HCT116 (cell line): ENCODE data around the gene UBXN2A. TPM values are rescaled to one million over a fixed set of nuclear protein-coding genes. Genes with fewer than 3 reads are reported as not detected.
A peak's percentile ranks its signal among the peaks of the same experiment; 100 is the strongest.
"Not testable (repeated sequence)": the region's sequence is repeated elsewhere in the genome, so short reads cannot be mapped to it uniquely, and the experiment has no call there.

Experiments
- ATAC-seq: fragments of 200-7000 bp; cut with Tn5 transposase; 2 replicates; pipeline ENCODE4 v1.9.1; 2020; ENCODE audit warnings: mild to moderate bottlenecking, moderate library complexity
- BruUV-seq: library from RNA; stranded (reverse); fragments of 400-500 nt; replicated peaks from 2 replicates; lab custom pipeline; 2021; lab: Mats Ljungman, UMichigan
- CTCF ChIA-PET: fragments of 300-600 bp; sonication (Branson Sonifier 250); formaldehyde crosslinking; loops from one replicate; lab custom pipeline; 2021; ENCODE audit warnings: antibody characterized with exemption; lab: Charles Lee
- POLR2A ChIA-PET: fragments of 300-600, 350-600 bp; sonication (Branson Sonifier 250); formaldehyde crosslinking; loops from one replicate; lab custom pipeline; 2021; ENCODE audit warnings: antibody characterized with exemption; lab: Charles Lee
- RAD21 ChIA-PET, 2 experiments: fragments of 300-600 bp; sonication (Branson Sonifier 250); formaldehyde crosslinking; loops; one replicate each; lab custom pipeline; 2023; ENCODE audit warnings: low total read pairs in 2 of 2; ENCODE audit not compliant: uncharacterized antibody in 2 of 2, unreplicated experiment in 2 of 2, low non-redundant PET in 1 of 2; lab: Charles Lee
- DNase-seq: peaks from one replicate; pipeline ENCODE4 v3.0.0-alpha.2; 2010; ENCODE audit warnings: low read depth, low spot score
- H2AFZ ChIP-seq: fragments of 200-600 bp; shearing (Covaris generic), sonication (generic); 2 replicates; pipeline ENCODE4 v1.6.1; 2017; ENCODE audit warnings: low read depth, mixed run types, mixed read lengths, antibody characterized with exemption, low read length; ENCODE audit not compliant: poor library complexity, severe bottlenecking
- H3K27ac ChIP-seq: 2 replicates; pipeline ENCODE4 v1.5.1; 2012; ENCODE audit warnings: low read depth, low read length
- H3K27me3 ChIP-seq: fragments of 200-600 bp; sonication (generic); 2 replicates; pipeline ENCODE4 v1.6.1; 2016; ENCODE audit warnings: mixed run types, low read length, mixed read lengths; ENCODE audit not compliant: insufficient read depth
- H3K36me3 ChIP-seq, 2 experiments: fragments of 200-500 bp in 1 of 2; fragments of 200-600 bp in 1 of 2; sonication (Bioruptor generic) in 1 of 2; sonication (generic) in 1 of 2; 2 replicates each; pipeline versions ENCODE4 v1.5.1 to v1.6.1; 2014 to 2016; ENCODE audit warnings: low read length in 2 of 2, inconsistent platforms in 1 of 2, mixed read lengths in 1 of 2, mixed run types in 1 of 2; ENCODE audit not compliant: insufficient read depth in 2 of 2, control insufficient read depth in 1 of 2
- H3K4me1 ChIP-seq, 2 experiments: fragments of 200-600 bp in 1 of 2; sonication (generic) in 1 of 2; 2 replicates each; pipeline versions ENCODE4 v1.5.1 to v1.6.1; 2012 to 2017; ENCODE audit warnings: low read length in 2 of 2, inconsistent platforms in 1 of 2, mild to moderate bottlenecking in 1 of 2, mixed read lengths in 1 of 2, mixed run types in 1 of 2, moderate library complexity in 1 of 2; ENCODE audit not compliant: insufficient read depth in 2 of 2, control insufficient read depth in 1 of 2
- H3K4me2 ChIP-seq: fragments of 200-600 bp; sonication (generic); 2 replicates; pipeline ENCODE4 v1.6.1; 2017; ENCODE audit warnings: mixed run types, low read length, mixed read lengths
- H3K4me3 ChIP-seq, 2 experiments: fragments of 200-600 bp in 1 of 2; sonication (generic) in 1 of 2; replicated peaks in 1 of 2; 2 replicates each; pipeline ENCODE4 v1.5.1; 2011 to 2016; ENCODE audit warnings: low read length in 2 of 2, control low read depth in 1 of 2, low read depth in 1 of 2, mild to moderate bottlenecking in 1 of 2, mixed read lengths in 1 of 2, mixed run types in 1 of 2
- H3K79me2 ChIP-seq: fragments of 200-600 bp; sonication (generic); 2 replicates; pipeline ENCODE4 v1.6.1; 2017; ENCODE audit warnings: mild to moderate bottlenecking, mixed run types, low read length, moderate library complexity, mixed read lengths; ENCODE audit not compliant: insufficient read depth
- H3K9ac ChIP-seq: fragments of 200-600 bp; sonication (generic); 2 replicates; pipeline ENCODE4 v1.6.1; 2016; ENCODE audit warnings: low read length, mixed read lengths
- H3K9me2 ChIP-seq: fragments of 200-600 bp; sonication (generic), shearing (Covaris generic); 2 replicates; pipeline ENCODE4 v1.6.1; 2017; ENCODE audit warnings: mixed run types, mild to moderate bottlenecking, moderate library complexity; ENCODE audit not compliant: insufficient read depth
- H3K9me3 ChIP-seq, 2 experiments: fragments of 200-500 bp in 1 of 2; fragments of 200-600 bp in 1 of 2; sonication (Bioruptor generic) in 1 of 2; sonication (generic) in 1 of 2; 2 replicates each; pipeline ENCODE4 v1.6.1; 2014 to 2017; ENCODE audit warnings: low read length in 2 of 2, mixed read lengths in 2 of 2, inconsistent platforms in 1 of 2, low read depth in 1 of 2, mild to moderate bottlenecking in 1 of 2, mixed run types in 1 of 2, moderate library complexity in 1 of 2; ENCODE audit not compliant: control insufficient read depth in 1 of 2, insufficient read depth in 1 of 2
- H4K20me1 ChIP-seq: fragments of 200-600 bp; sonication (generic), shearing (Covaris generic); 2 replicates; pipeline ENCODE4 v1.6.1; 2017; ENCODE audit warnings: mixed run types, mild to moderate bottlenecking, moderate library complexity; ENCODE audit not compliant: insufficient read depth
- ATF3 ChIP-seq: IDR thresholded peaks from 2 replicates; pipeline ENCODE4 v1.6.1; 2012
- JUND ChIP-seq: IDR thresholded peaks from 2 replicates; pipeline ENCODE4 v1.6.1; 2012
- intact Hi-C: fragments of 100-400 bp; cut with micrococcal nuclease; formaldehyde crosslinking; loops from 2 replicates; pipeline ENCODE4 v1.10.0; 2022
- total RNA-seq: library from RNA; stranded (reverse); gene quantifications from one replicate; pipeline ENCODE4 v1.2.1, GENCODE V29; 2021; ENCODE audit not compliant: unreplicated experiment

UBXN2A gene
- total RNA-seq, 1 experiment from 2014 or later: 14.1 TPM

GRCh38 chr2:24014902-24015301 lies 74.6 kb downstream of the UBXN2A start:
- H3K27me3 ChIP-seq, DNase-seq, intact Hi-C loops, BruUV-seq, H3K27ac ChIP-seq, H2AFZ ChIP-seq, H3K4me2 ChIP-seq, CTCF ChIA-PET, H3K36me3 ChIP-seq, H3K9ac ChIP-seq, H3K9me2 ChIP-seq, H3K4me3 ChIP-seq, H3K79me2 ChIP-seq, H3K9me3 ChIP-seq, POLR2A ChIA-PET, H4K20me1 ChIP-seq, RAD21 ChIA-PET, ATAC-seq: not testable (repeated sequence)
- H3K4me1 ChIP-seq: peaks cover 10 to 20% of the 10 kb centered on the region in 2 experiments

- H3K4me1 ChIP-seq: peaks cover 10 to 20% of the 10 kb centered on the region in 2 experiments
- CTCF ChIA-PET: no interaction called here
- no peaks in the 10 kb centered on the region for H3K36me3 ChIP-seq
- H3K9me2 ChIP-seq: no peaks in the 10 kb centered on the region
- no peaks in the 10 kb centered on the region for H4K20me1 ChIP-seq
- no peaks in the 10 kb centered on the region for H3K79me2 ChIP-seq
- H3K4me2 ChIP-seq: peak overlapping the region; percentile 22
- no peak overlapping the region; the same call in none of the 2 replicates for H3K27ac ChIP-seq
- no peak for TF ChIP-seq ATF3
- 0 out of 2 replicates have a peak, but pooled peaks have one; percentile 33 for TF ChIP-seq JUND
- ATAC-seq (peak; percentile 65), DNase-seq (no peak)
- POLR2A ChIA-PET: no interaction called here
- intact Hi-C loops: no loop called here
- H3K9me3 ChIP-seq: no peaks in the 10 kb centered on the region
- no peak overlapping the region for H2AFZ ChIP-seq
- no peaks in the 10 kb centered on the region for H3K27me3 ChIP-seq
- H3K4me3 ChIP-seq: no peak overlapping the region
- RAD21 ChIA-PET: no interaction called here
- no TSS peak for BruUV-seq
- H3K9ac ChIP-seq: no peak overlapping the region
Observed at GRCh38 chr2:24015562-24016375, 75.5 kb downstream of the UBXN2A start.
